GM12801 (cell line): ENCODE results near the gene VRK3.

Source experiments
- CTCF ChIP-seq: IDR thresholded peaks from one replicate; pipeline ENCODE4 v1.5.1; 2011; ENCODE audit warnings: control low read depth; ENCODE audit not compliant: insufficient read length; ENCODE audit errors: extremely low read depth

Gene VRK3

DNA sequence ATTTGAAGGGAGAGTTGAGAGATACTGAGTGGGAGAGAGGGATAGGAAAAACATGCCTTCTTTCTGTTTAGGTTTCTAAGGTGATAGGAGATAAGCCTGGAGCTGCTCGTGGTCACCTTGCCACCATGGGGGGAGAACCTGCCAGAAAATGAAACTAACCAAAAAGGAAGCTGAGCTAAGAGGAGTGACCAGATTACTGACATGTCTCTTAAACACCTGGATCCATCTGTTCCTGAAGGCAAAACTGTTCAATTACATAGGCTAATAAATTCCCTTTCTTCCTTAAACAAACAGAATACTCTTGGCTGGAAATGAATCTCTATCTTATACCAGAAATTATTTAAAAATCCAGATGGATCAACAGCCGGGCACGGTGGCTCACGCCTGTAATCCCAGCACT is 27.9 kb upstream of the VRK3 start:
- no peak for TF ChIP-seq CTCF

DNA sequence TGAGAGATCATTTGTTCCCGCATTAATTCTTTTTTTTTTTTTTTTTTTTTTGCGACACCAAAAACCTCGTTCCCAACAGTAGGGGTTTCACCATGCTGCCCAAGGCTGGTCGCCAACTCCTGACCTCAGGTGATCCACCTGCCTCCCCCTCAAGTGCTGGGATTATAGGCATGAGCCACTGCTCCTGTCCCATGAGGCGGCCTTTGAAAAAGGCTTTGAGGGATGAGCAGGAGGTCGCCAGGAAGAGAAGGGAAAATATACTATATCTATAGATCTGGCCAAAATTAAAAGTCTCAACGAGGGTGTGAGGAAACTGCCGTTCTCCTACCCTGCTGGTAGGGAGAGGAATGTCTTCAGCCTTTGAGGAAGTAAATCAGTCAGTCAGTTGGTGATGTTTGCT is 26.8 kb upstream of the VRK3 start:
- no peak for TF ChIP-seq CTCF

DNA sequence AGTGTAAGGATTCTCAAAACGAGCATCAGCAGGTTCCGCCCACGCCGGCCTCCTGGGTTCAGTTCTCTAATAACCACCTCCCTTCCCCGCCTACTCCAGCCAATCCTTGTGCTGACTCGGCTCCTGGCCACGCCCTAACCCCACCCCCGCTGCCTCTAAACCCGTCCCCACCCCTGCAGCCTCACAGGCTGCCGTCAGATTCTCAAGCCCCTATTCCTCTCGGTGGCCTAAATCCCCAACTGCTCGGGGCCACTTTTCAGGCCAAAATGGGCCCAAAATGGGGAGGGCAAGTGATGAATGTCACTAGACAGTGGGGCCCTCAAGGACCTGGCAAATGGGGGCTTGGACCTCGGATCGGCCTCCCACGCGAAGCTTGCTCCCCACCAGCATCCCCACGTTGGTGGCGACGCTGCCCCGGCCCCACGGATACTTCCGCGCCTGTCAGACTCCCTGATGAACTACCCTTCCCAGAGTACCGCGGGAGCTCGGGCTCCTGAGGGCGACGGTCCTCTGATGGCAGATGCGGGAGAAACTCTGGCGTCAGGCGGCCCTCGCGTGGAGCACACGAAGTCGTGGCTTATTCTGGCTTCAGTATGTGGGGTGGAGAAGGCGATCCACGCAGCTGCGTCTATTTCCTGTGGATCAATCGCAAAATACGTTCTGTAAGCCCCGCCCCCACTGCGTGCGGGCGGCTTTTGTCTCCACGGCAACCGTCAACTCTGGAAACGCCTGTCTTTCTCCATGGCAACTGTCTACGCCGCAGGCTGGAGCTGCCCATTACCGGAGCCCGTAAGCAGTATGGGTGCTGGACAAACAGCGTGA is 25.4 kb upstream of the VRK3 start:
- TF ChIP-seq CTCF, result no peak

DNA sequence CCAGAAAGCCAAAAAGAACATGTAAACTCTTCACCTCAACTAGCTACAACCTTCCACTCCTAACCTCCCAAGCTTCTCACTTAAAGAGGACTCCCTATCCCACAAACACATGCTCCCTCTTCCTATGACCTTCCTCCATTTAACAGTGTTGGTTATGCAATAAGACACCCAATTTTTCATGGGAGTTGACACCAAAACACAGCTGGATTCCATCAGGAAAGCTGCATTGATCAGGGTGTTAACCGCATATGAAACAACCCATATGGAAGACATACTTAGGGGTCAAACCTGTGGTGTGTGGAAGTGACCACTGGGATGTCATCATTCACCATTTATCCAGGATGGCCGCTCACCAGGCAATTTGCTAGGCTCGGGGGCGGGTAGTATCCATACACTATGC is 22.5 kb upstream of the VRK3 start:
- TF ChIP-seq CTCF, result no peak

- TF ChIP-seq CTCF, result no peak
Observed at GRCh38 chr19:50046649-50047503, 21.7 kb upstream of the VRK3 start.

DNA sequence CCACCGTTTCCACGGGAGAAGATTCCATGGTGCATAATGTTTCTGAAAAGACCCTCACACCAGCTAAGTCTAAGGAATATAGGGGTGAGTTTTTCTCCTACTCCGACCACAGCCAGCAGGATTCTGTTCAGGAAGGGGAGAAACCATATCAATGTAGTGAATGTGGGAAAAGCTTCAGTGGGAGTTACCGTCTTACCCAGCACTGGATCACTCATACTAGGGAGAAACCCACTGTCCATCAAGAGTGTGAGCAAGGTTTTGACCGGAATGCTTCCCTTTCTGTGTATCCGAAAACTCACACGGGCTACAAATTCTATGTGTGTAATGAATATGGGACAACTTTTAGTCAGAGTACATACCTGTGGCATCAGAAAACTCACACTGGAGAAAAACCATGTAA is 19.8 kb upstream of the VRK3 start:
- TF ChIP-seq CTCF, result no peak

DNA sequence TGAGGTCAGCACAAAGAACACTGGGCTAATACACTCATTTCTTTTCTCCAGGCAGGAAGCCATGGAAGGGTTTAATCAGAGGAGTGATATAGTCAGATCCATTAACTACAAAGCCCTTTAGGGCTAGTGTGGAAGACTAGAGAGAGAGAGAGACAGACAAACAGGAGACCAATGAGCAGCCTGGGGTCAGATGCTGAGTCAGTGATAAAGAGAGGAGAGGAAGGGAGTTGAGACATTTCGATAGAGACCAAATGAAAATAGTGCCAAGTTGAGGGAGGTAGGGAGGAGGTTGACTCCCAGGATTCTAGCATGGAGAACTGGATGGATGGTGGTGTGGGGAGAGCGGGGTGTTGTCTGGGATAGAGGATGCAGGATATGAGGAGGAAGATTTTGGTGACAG is 18.8 kb upstream of the VRK3 start:
- TF ChIP-seq CTCF, result no peak
